Uterus (tissue), 4 donors: ENCODE results near the gene BUD31. TPM values are rescaled to one million over a fixed set of nuclear protein-coding genes. Genes with fewer than 3 reads are reported as not detected.

Experiments
- DNase-seq, 2 donors: peaks; one replicate each; pipeline ENCODE4 v3.0.0-alpha.2; 2019 to 2020
- H3K27ac ChIP-seq, 2 donors: fragments of 200-600 bp; sonication (generic); 1 replicate in 1 of 2; 2 replicates in 1 of 2; pipeline ENCODE4 v1.5.1; 2016 to 2018
- H3K27me3 ChIP-seq, 2 donors: fragments of 200-600 bp; sonication (generic); one replicate each; pipeline ENCODE4 v1.5.1; 2018 to 2019; ENCODE audit warnings: control low read depth in 1 of 2
- H3K36me3 ChIP-seq, 2 donors: fragments of 200-600 bp; sonication (generic); one replicate each; pipeline ENCODE4 v1.5.1; 2019; ENCODE audit warnings: control low read depth in 1 of 2
- H3K4me1 ChIP-seq, 2 donors: fragments of 200-600 bp; sonication (generic); one replicate each; pipeline ENCODE4 v1.5.1; 2018 to 2019; ENCODE audit warnings: control low read depth in 1 of 2
- H3K4me3 ChIP-seq, 2 donors: fragments of 200-600 bp; sonication (generic); 1 replicate in 1 of 2; 2 replicates in 1 of 2; pipeline ENCODE4 v1.5.1; 2018 to 2019; ENCODE audit warnings: mild to moderate bottlenecking in 1 of 2
- H3K9me3 ChIP-seq, 2 donors: fragments of 200-600 bp; sonication (generic); one replicate each; pipeline ENCODE4 v1.5.1; 2019; ENCODE audit warnings: control low read depth in 1 of 2
- POLR2A ChIP-seq, 2 donors: fragments of 450-650 bp; IDR thresholded peaks; one replicate each; pipeline ENCODE4 v1.6.1; 2016; ENCODE audit warnings: antibody characterized with exemption in 2 of 2, mild to moderate bottlenecking in 1 of 2, moderate library complexity in 1 of 2
- intact Hi-C: fragments of 100-400 bp; cut with DNase I; formaldehyde crosslinking; loops from one replicate; pipeline ENCODE4 v1.15.1; 2023; ENCODE audit warnings: low total_unique reads
- total RNA-seq, 4 donors: library from RNA; depleted of rRNA in 3 of 4; stranded (reverse); fragments of >200 nt in 3 of 4; gene quantifications; one replicate each; pipeline versions ENCODE4 v1.1.0 to v1.2.4, GENCODE V29; 2014 to 2023
- TF ChIP-seq, protein P1 (sequence below), 4 experiments: fragments of 200-600 bp in 2 of 4; fragments of 450-650 bp in 2 of 4; sonication (generic) in 2 of 4; IDR thresholded peaks; one replicate each; pipeline ENCODE4 v1.5.1; 2016 to 2019; ENCODE audit warnings: antibody characterized with exemption in 4 of 4, mild to moderate bottlenecking in 2 of 4, moderate library complexity in 1 of 4
- donor health status: DM: yes; HTN: yes; CAD: no.

Gene BUD31
- total RNA-seq, 4 donors from 2014 or later = 29.4 to 93.2 (median 54.4) TPM

DNA sequence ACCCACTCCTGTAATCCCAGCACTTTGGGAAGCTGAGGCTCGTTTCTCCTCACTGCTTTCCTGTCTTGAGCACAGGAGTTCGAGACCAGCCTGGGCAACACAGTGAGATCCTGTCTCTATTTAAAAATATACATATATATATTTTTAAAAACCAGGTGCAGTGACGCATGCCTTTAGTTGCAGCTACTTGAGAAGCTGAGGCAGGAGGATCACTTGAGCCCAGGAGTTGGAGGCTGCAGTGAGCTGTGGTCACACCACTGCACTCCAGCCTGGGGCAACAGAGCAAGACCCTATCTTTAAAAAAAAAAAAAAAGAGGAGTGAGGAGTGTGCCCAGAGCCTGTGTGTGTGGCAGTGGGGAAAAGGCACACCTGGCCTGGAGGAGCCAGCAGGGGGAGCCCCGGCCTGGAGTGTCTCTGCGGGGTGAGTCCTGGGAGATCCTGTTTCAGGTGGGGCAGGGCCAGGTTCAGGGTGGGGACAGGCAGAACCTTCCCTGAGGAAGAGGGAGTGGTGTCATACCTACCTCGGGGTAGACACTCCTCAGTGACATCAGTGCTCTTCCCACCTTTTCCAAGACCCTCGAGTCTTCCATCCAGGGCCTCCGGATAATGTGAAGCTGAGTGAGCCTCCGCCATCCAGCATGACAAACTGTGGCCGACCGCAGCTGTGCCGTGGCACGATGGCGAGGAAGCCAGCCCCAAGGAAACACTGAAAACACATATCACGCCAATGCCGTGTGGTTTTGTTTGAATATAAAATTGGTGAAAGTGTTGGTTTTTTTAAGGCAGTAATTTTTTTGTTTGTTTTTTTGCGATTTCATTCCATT, 43.2 kb upstream of the BUD31 start:
- no peak for TF ChIP-seq POLR2A (IDR thresholded peaks at IDR 0.05)
- TF ChIP-seq, protein P1, sequence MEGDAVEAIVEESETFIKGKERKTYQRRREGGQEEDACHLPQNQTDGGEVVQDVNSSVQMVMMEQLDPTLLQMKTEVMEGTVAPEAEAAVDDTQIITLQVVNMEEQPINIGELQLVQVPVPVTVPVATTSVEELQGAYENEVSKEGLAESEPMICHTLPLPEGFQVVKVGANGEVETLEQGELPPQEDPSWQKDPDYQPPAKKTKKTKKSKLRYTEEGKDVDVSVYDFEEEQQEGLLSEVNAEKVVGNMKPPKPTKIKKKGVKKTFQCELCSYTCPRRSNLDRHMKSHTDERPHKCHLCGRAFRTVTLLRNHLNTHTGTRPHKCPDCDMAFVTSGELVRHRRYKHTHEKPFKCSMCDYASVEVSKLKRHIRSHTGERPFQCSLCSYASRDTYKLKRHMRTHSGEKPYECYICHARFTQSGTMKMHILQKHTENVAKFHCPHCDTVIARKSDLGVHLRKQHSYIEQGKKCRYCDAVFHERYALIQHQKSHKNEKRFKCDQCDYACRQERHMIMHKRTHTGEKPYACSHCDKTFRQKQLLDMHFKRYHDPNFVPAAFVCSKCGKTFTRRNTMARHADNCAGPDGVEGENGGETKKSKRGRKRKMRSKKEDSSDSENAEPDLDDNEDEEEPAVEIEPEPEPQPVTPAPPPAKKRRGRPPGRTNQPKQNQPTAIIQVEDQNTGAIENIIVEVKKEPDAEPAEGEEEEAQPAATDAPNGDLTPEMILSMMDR (IDR thresholded peaks at IDR 0.05) = peak; percentile 5 to 29 (median 26)
- H3K9me3 ChIP-seq = no peaks in the 10 kb centered on the region
- H3K36me3 ChIP-seq = no peaks in the 10 kb centered on the region
- intact Hi-C loops = no loop called here
- no peak overlapping the region for H3K27ac ChIP-seq
- no peaks in the 10 kb centered on the region for H3K4me1 ChIP-seq
- DNase-seq = no peak
- H3K27me3 ChIP-seq = no peaks in the 10 kb centered on the region
- no peak overlapping the region for H3K4me3 ChIP-seq

DNA sequence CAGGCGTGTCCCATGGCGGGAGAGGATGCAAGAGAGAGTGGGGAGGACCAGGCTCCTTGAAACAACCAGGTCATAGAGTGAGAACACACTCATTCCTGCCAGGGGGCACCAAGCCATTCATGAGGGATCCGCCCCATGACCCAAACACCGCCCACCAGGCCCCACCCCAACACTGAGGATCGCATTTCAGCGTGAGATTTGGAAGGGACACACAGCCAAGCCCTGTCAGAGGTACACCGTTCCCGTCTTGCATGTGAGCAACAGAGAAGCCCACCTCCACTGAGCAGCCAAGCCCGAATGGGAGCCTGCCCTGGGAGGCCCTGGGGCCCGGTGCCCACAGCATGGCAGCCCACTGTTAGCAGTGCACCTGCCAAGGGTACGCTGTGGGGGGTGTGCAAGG, 42.1 kb upstream of the BUD31 start:
- Histone ChIP-seq H3K9me3 (no peaks in the 10 kb centered on the region), H3K27me3 (no peaks in the 10 kb centered on the region), H3K27ac (no peak overlapping the region), H3K4me3 (no peak overlapping the region), H3K4me1 (no peaks in the 10 kb centered on the region), H3K36me3 (no peaks in the 10 kb centered on the region)
- intact Hi-C loops = no loop called here
- DNase-seq = no peak
- no peak for TF ChIP-seq POLR2A (IDR thresholded peaks at IDR 0.05)
- TF ChIP-seq, protein P1 (IDR thresholded peaks at IDR 0.05) = no peak

- intact Hi-C loops = no loop called here
- H3K27ac ChIP-seq = no peak overlapping the region
- TF ChIP-seq POLR2A (IDR thresholded peaks at IDR 0.05) = no peak
- H3K9me3 ChIP-seq = no peaks in the 10 kb centered on the region
- H3K4me1 ChIP-seq = no peaks in the 10 kb centered on the region
- H3K4me3 ChIP-seq = no peak overlapping the region
- no peaks in the 10 kb centered on the region for H3K27me3 ChIP-seq
- no peak for DNase-seq
- H3K36me3 ChIP-seq = no peaks in the 10 kb centered on the region
These were observed 39.9 kb upstream of the BUD31 start for GRCh38 chr7:99368750-99369389.

DNA sequence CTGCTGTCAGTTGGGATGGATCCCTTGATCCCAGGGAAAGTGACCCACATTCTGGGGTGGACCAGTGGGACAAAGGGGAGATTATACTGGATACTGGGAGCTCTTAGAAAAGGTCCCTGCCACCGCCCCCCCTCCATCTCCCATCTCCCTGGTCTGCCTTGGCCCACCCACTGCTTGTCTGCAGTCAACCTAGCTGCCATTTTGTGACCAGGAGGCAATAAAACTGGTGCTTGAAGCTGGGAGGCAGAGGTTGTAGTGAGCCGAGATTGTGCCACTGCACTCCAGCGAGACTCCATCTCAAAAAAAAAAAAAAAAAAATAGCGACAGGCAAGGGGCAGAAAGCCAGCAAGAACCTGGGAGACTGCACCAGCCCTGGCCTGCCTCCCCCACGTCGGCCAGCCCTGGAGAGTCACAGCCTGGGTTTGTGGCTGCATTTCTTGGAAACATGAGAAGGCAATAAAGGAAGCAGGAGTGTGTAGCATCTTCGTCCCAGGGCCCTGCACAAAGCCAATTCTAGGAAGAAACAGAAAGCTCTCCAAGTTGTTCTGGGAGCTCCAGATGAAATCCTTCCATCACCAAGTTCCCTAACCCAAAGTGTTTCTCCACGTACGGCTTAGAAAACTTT, 38.9 kb upstream of the BUD31 start:
- no peaks in the 10 kb centered on the region for H3K4me1 ChIP-seq
- no peak for DNase-seq
- no peaks in the 10 kb centered on the region for H3K27me3 ChIP-seq
- no peak for TF ChIP-seq POLR2A (IDR thresholded peaks at IDR 0.05)
- TF ChIP-seq, protein P1 (IDR thresholded peaks at IDR 0.05) = no peak
- no peak overlapping the region for H3K4me3 ChIP-seq
- no peaks in the 10 kb centered on the region for H3K9me3 ChIP-seq
- no peak overlapping the region for H3K27ac ChIP-seq
- intact Hi-C loops = no loop called here
- no peaks in the 10 kb centered on the region for H3K36me3 ChIP-seq

- H3K4me1 ChIP-seq = no peaks in the 10 kb centered on the region
- no peaks in the 10 kb centered on the region for H3K36me3 ChIP-seq
- DNase-seq = no peak
- no peaks in the 10 kb centered on the region for H3K27me3 ChIP-seq
- intact Hi-C loops = no loop called here
- TF ChIP-seq, protein P1 (IDR thresholded peaks at IDR 0.05) = no peak
- no peak for TF ChIP-seq POLR2A (IDR thresholded peaks at IDR 0.05)
- H3K4me3 ChIP-seq = no peak overlapping the region
- H3K9me3 ChIP-seq = no peaks in the 10 kb centered on the region
- H3K27ac ChIP-seq = no peak overlapping the region
These were observed 37.3 kb upstream of the BUD31 start for GRCh38 chr7:99371376-99371920.
